H9 (cell line): ENCODE data around the gene B4GALNT1. TPM values are rescaled to one million over a fixed set of nuclear protein-coding genes. Genes with fewer than 3 reads are reported as not detected.

Source experiments
- DNase-seq: peaks from one replicate; pipeline ENCODE4 v3.0.0-alpha.2; 2017
- H2AFZ ChIP-seq: one replicate; pipeline ENCODE4 v1.6.1; 2013; ENCODE audit warnings: mild to moderate bottlenecking, low read length, control low read depth, moderate library complexity
- H2AK5ac ChIP-seq: 2 replicates; pipeline ENCODE4 v1.6.1; 2013; ENCODE audit warnings: low read length, control low read depth, mixed read lengths; ENCODE audit not compliant: insufficient read length
- H2BK120ac ChIP-seq: one replicate; pipeline ENCODE4 v1.6.1; 2013; ENCODE audit warnings: low read depth, mild to moderate bottlenecking, low read length, control low read depth, inconsistent platforms; ENCODE audit not compliant: poor library complexity, severe bottlenecking
- H2BK12ac ChIP-seq: 2 replicates; pipeline ENCODE4 v1.6.1; 2013; ENCODE audit warnings: low read length, control low read depth, mixed read lengths, low read depth; ENCODE audit not compliant: insufficient read length
- H2BK15ac ChIP-seq: 2 replicates; pipeline ENCODE4 v1.6.1; 2013; ENCODE audit warnings: low read depth, low read length, control low read depth
- H2BK20ac ChIP-seq: one replicate; pipeline ENCODE4 v1.6.1; 2013; ENCODE audit warnings: low read depth, mild to moderate bottlenecking, low read length, control low read depth, inconsistent platforms; ENCODE audit not compliant: poor library complexity, severe bottlenecking
- H2BK5ac ChIP-seq: 2 replicates; pipeline ENCODE4 v1.6.1; 2013; ENCODE audit warnings: low read length, control low read depth, mixed read lengths; ENCODE audit not compliant: insufficient read length
- H3K14ac ChIP-seq: 2 replicates; pipeline ENCODE4 v1.6.1; 2013; ENCODE audit warnings: low read length, control low read depth; ENCODE audit not compliant: insufficient read depth
- H3K18ac ChIP-seq: 2 replicates; pipeline ENCODE4 v1.6.1; 2013; ENCODE audit warnings: low read depth, mild to moderate bottlenecking, mixed read lengths, low read length, control low read depth; ENCODE audit not compliant: insufficient read length
- H3K23ac ChIP-seq: 2 replicates; pipeline ENCODE4 v1.6.1; 2013; ENCODE audit warnings: low read length, control low read depth, mixed read lengths, low read depth; ENCODE audit not compliant: insufficient read length
- H3K23me2 ChIP-seq: 2 replicates; pipeline ENCODE4 v1.6.1; 2013; ENCODE audit warnings: low read depth, mild to moderate bottlenecking, mixed read lengths, low read length, control low read depth; ENCODE audit not compliant: insufficient read length, poor library complexity, severe bottlenecking
- H3K27ac ChIP-seq: 2 replicates; pipeline ENCODE4 v1.5.1; 2013; ENCODE audit warnings: low read length, control low read depth, mixed read lengths, low read depth; ENCODE audit not compliant: insufficient read length
- H3K27me3 ChIP-seq: 2 replicates; pipeline ENCODE4 v1.6.1; 2013; ENCODE audit warnings: low read length, control low read depth, inconsistent platforms; ENCODE audit not compliant: insufficient read depth
- H3K4ac ChIP-seq: 2 replicates; pipeline ENCODE4 v1.6.1; 2013; ENCODE audit warnings: low read depth, mild to moderate bottlenecking, control low read depth, inconsistent platforms, low read length, moderate library complexity
- H3K4me1 ChIP-seq: 2 replicates; pipeline ENCODE4 v1.6.1; 2013; ENCODE audit warnings: low read length, control low read depth, inconsistent platforms; ENCODE audit not compliant: insufficient read depth
- H3K4me2 ChIP-seq: 2 replicates; pipeline ENCODE4 v1.6.1; 2013; ENCODE audit warnings: low read length, control low read depth, mixed read lengths; ENCODE audit not compliant: insufficient read length, insufficient read depth
- H3K56ac ChIP-seq: 2 replicates; pipeline ENCODE4 v1.6.1; 2013; ENCODE audit warnings: low read depth, mild to moderate bottlenecking, mixed read lengths, low read length, control low read depth; ENCODE audit not compliant: insufficient read length
- H3K79me1 ChIP-seq: 2 replicates; pipeline ENCODE4 v1.6.1; 2013; ENCODE audit warnings: low read depth, mild to moderate bottlenecking, moderate library complexity, low read length, control low read depth, inconsistent platforms; ENCODE audit not compliant: insufficient read depth, poor library complexity, severe bottlenecking
- H3K79me2 ChIP-seq: 2 replicates; pipeline ENCODE4 v1.6.1; 2013; ENCODE audit warnings: low read length, control low read depth, inconsistent platforms; ENCODE audit not compliant: insufficient read depth
- H3K9ac ChIP-seq: 2 replicates; pipeline ENCODE4 v1.6.1; 2013; ENCODE audit warnings: low read length, control low read depth, mixed read lengths; ENCODE audit not compliant: insufficient read length; ENCODE audit errors: extremely low read depth
- H3K9me3 ChIP-seq: one replicate; pipeline ENCODE4 v1.6.1; 2013; ENCODE audit warnings: low read depth, low read length, inconsistent platforms; ENCODE audit not compliant: control insufficient read depth
- H3T11ph ChIP-seq: one replicate; pipeline ENCODE4 v1.6.1; 2013; ENCODE audit warnings: mild to moderate bottlenecking, low read length, control low read depth, inconsistent platforms
- H4K20me1 ChIP-seq: one replicate; pipeline ENCODE4 v1.6.1; 2013; ENCODE audit not compliant: control insufficient read depth, insufficient read length, insufficient read depth
- H4K5ac ChIP-seq: 2 replicates; pipeline ENCODE4 v1.6.1; 2013; ENCODE audit warnings: low read depth, mild to moderate bottlenecking, mixed read lengths, low read length, control low read depth; ENCODE audit not compliant: insufficient read length
- H4K8ac ChIP-seq: replicated peaks from 2 replicates; pipeline ENCODE4 v1.6.1; 2013; ENCODE audit warnings: low read length, control low read depth, mixed read lengths, low read depth; ENCODE audit not compliant: insufficient read length
- H4K91ac ChIP-seq: 2 replicates; pipeline ENCODE4 v1.6.1; 2013; ENCODE audit warnings: low read depth, mild to moderate bottlenecking, moderate library complexity, mixed read lengths, low read length, control low read depth; ENCODE audit not compliant: insufficient read length
- H3K27ac Mint-ChIP-seq, 3 experiments: 2 replicates in 2 of 3; 3 replicates in 1 of 3; pipeline ENCODE4 v1.8.0; 2020 to 2021; ENCODE audit warnings: mixed read lengths in 3 of 3, mild to moderate bottlenecking in 1 of 3, moderate library complexity in 1 of 3
- H3K27me3 Mint-ChIP-seq: 2 replicates; pipeline ENCODE4 v1.8.0; 2021; ENCODE audit warnings: low read depth, mild to moderate bottlenecking, moderate library complexity, mixed read lengths
- H3K36me3 Mint-ChIP-seq, 3 experiments: 2 replicates in 2 of 3; 3 replicates in 1 of 3; pipeline ENCODE4 v1.8.0; 2020 to 2021; ENCODE audit warnings: low read depth in 3 of 3, mixed read lengths in 3 of 3; ENCODE audit not compliant: insufficient read depth in 1 of 3
- H3K4me1 Mint-ChIP-seq, 2 experiments: 2 replicates each; pipeline ENCODE4 v1.8.0; 2020; ENCODE audit warnings: mixed read lengths in 2 of 2
- H3K4me3 Mint-ChIP-seq, 2 experiments: 2 replicates in 1 of 2; 3 replicates in 1 of 2; pipeline ENCODE4 v1.8.0; 2020 to 2021; ENCODE audit warnings: mild to moderate bottlenecking in 2 of 2, mixed read lengths in 2 of 2, moderate library complexity in 1 of 2
- H3K9me3 Mint-ChIP-seq, 2 experiments: 2 replicates in 1 of 2; 3 replicates in 1 of 2; pipeline ENCODE4 v1.8.0; 2020; ENCODE audit warnings: mild to moderate bottlenecking in 2 of 2, mixed read lengths in 2 of 2, moderate library complexity in 1 of 2
- WGBS: extraction: QIAGEN DNeasy Blood & Tissue Kit; methylation state at CpG from one replicate; pipeline ENCODE4 v1.1.7; 2013; ENCODE audit warnings: missing lambda C conversion rate, low lambda C conversion rate, mixed read lengths; ENCODE audit not compliant: insufficient read length; ENCODE audit errors: extremely low coverage; 5-methylcytosine and 5-hydroxymethylcytosine counted together
- total RNA-seq: library from RNA; stranded (reverse); gene quantifications from 2 replicates; pipeline ENCODE4 v1.2.1, GENCODE V29; 2021
- TF ChIP-seq, protein P1 (sequence below): fragments of 200-600 bp; sonication (generic); conservative IDR thresholded peaks from 3 replicates; pipeline ENCODE4 v1.8.0; 2021; ENCODE audit warnings: antibody characterized with exemption, mild to moderate bottlenecking

Gene B4GALNT1
- total RNA-seq, 1 experiment from 2014 or later, result 2.3 TPM

GRCh38 chr12:57627501-57628279 lies 5.3 kb downstream of the B4GALNT1 start:
- DNase-seq, result no peak
- Histone ChIP-seq H3K14ac (no peak overlapping the region), H3K4me2 (peak overlapping the region; percentile 26), H3K9me3 (no peaks in the 10 kb centered on the region), H4K5ac (no peak overlapping the region), H3K27me3 (peaks cover 90% of the 10 kb centered on the region), H2BK20ac (no peak overlapping the region), H3K56ac (no peak overlapping the region), H3K79me2 (no peaks in the 10 kb centered on the region), H2AK5ac (no peak overlapping the region), H2BK12ac (no peak overlapping the region), H3K9ac (no peak overlapping the region), H4K91ac (no peak overlapping the region), H3K4me1 (no peaks in the 10 kb centered on the region; the same call in 1 of the 2 replicates), H3K23me2 (peaks cover 18% of the 10 kb centered on the region), H3K27ac (no peak overlapping the region), H3K4ac (no peak overlapping the region), H3K79me1 (no peaks in the 10 kb centered on the region), H2BK15ac (no peak overlapping the region), H2AFZ (no peak overlapping the region), H4K20me1 (peaks cover 3% of the 10 kb centered on the region), H3T11ph (no peak overlapping the region), H3K23ac (no peak overlapping the region), H3K18ac (no peak overlapping the region), H2BK5ac (no peak overlapping the region), H2BK120ac (no peak overlapping the region), H4K8ac (no peak overlapping the region)
- Mint-ChIP-seq H3K9me3 (no peaks in the 10 kb centered on the region), H3K4me1 (peaks cover 7 to 29% of the 10 kb centered on the region in 2 experiments), H3K4me3 (peak overlapping the region in 1 of 2 experiments; percentile 72; a peak in 4 of 5 replicates), H3K27me3 (peaks cover 94% of the 10 kb centered on the region), H3K36me3 (no peaks in the 10 kb centered on the region; a peak in 2 of 7 replicates), H3K27ac (no peak overlapping the region)
- TF ChIP-seq, protein P1, sequence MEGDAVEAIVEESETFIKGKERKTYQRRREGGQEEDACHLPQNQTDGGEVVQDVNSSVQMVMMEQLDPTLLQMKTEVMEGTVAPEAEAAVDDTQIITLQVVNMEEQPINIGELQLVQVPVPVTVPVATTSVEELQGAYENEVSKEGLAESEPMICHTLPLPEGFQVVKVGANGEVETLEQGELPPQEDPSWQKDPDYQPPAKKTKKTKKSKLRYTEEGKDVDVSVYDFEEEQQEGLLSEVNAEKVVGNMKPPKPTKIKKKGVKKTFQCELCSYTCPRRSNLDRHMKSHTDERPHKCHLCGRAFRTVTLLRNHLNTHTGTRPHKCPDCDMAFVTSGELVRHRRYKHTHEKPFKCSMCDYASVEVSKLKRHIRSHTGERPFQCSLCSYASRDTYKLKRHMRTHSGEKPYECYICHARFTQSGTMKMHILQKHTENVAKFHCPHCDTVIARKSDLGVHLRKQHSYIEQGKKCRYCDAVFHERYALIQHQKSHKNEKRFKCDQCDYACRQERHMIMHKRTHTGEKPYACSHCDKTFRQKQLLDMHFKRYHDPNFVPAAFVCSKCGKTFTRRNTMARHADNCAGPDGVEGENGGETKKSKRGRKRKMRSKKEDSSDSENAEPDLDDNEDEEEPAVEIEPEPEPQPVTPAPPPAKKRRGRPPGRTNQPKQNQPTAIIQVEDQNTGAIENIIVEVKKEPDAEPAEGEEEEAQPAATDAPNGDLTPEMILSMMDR, result peak; percentile 36; the same call in 2 of the 3 replicates
- no CpG with 5 or more reads among the region's 67 CpGs for WGBS
